Cerebellar nuclear complex (tissue), 1 donor: ENCODE results near the gene HES5.
"Not testable (repeated sequence)": the region's sequence is repeated elsewhere in the genome, so short reads cannot be mapped to it uniquely, and the experiment has no call there.

Source experiments
- DNase-seq, 2 experiments: peaks; one replicate each; lab custom pipeline; 2025; lab: John Stamatoyannopoulos, UW

HES5 gene

DNA sequence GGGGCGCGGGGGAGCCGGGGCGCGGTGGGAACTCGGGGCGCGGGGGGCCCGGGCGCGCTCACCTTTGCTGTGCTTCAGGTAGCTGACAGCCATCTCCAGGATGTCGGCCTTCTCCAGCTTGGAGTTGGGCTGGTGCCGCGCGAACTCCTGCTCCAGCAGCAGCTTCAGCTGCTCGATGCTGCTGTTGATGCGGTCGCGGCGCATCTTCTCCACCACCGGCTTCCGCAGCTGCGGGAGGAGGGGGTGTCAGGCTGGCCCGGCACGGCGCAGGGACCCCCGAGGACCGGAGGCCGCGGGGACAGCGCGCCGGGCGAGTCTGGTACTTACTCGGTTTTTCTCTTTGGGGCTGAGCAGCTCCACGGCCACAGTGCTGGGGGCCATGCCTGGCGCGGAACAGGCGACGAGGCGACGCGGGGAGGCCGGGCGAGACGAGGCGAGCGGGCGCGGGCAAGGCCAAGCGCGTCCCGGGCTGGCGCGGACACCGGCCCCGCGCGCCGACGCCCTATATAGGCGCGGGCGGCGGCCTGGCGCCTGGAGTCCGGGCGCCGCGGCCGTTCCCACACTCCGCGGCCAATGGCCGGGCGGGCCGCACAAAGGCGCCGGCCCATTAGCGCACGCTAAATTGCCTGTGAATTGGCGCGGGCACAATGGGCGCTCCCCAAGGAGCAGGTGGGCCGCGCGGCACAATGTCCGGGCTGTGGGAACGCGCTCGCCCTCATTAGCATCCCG is at the start of gene HES5:
HES5 (minus strand) TSS at position 480 of the 729 bp plus-strand sequence; CDS start at position 381, 99 bp downstream.
- no peak for DNase-seq

GRCh38 chr1:2578758-2579118 is 48.7 kb upstream of the HES5 start:
- no peak for DNase-seq

DNA sequence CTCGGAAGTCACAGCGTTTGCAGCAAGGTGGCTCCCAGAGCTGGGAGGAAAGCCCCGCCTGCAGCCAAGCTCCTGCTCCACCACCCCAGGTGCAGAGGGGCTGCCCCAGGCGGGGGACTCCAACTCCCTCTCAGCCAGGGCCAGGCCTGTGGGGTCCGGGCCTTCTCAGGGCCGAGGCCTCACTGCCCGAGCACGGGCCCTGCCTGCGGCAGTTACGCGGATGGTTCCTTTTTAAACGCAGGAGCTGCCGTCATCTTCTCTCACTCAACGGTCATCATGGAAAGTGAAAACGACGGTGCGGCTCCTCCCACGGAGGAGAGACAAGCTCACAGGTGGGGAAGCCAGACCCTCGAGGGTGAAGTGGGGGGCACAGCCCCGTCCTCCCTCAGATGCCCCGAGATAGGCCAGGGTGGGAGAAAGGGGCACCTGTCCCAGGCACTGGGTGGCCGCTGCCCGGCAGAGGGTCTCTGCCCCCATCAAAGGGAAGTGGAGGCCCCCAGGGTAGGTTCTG is 47.6 kb upstream of the HES5 start:
- not testable (repeated sequence) for DNase-seq

- no peak for DNase-seq
Measured at GRCh38 chr1:2575801-2576663, 46.0 kb upstream of the HES5 start.

DNA sequence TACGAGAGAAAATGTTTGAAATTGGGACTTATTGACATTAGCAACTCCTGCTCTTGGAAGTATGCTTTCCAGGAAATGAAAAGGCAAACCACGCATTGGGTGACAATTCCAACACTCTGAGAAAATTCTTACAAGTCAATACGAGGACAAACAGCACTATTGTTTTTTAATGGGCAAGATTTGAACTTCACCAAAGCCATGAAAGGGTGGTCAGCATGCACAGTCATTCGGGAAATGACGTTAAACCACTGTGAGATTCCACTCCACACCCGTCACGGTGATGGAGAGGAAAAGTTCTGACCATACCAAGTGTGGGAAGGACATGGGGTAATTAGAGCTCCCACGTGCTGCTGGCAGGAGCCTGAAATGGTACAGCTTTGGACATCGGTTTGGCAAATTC is 44.3 kb upstream of the HES5 start:
- DNase-seq, result no peak

- no peak for DNase-seq
Measured at GRCh38 chr1:2573250-2573920, 43.3 kb upstream of the HES5 start.

DNA sequence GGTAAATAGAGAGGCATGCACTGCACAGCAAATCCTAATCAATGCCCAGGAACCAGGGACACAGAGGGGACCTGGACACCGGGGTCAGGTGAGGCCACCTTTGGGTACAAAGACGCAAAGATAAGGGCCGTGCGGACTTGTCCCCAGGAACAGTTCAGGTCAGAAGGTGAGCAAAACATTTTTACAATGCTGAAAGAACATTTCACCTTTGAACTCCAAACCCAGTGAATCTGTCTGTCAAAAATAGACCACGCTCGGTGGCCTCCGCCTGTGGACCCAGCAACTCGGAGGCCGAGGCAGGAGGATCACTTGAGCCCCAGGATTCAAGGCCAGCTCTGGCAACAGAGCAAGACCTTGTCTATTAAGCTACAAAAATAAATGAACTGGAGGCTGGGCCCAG is 41.3 kb upstream of the HES5 start:
- no peak for DNase-seq

DNA sequence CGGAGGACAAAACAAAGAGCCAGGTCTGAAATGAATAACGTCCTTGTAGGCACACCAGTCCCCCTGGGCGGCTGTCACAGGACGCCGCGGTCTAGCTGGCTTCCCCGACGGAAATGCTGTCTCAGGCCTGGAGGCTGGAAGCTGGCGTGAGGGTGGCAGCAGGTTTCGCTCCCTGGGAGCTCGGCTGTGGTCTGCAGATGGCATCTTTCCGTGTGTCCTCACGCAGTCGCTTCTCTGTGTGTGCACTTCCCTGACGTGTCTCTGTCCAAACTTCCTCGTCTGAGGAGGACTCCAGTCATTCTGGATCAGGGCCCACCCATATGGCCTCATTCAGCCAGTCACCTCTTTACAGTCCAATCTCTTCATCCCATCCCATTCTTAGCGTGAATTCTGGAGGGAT is 40.3 kb upstream of the HES5 start:
- no peak for DNase-seq

DNA sequence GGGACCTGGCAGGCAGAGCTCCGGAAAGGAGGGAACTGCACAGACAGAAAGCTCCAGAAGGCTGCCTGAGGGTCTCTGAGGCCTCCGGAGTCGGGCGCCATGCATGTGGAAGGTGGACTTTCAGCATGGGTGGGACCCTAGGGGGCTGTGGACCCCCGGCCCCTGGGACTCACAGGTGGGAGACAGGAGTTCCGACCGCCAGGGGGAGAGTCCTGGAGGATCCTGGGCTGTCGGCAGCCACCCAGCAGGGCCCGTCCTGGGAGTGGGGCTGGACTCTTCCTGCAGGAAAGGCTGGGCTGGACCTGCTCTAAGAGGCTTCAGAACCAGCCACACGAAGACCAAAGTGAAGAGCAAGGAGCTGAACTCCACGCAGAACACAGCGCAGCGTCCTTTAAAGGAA is 39.6 kb upstream of the HES5 start:
- not testable (repeated sequence) for DNase-seq

- no peak for DNase-seq
Measured at GRCh38 chr1:2569060-2569459, 39.0 kb upstream of the HES5 start.

DNA sequence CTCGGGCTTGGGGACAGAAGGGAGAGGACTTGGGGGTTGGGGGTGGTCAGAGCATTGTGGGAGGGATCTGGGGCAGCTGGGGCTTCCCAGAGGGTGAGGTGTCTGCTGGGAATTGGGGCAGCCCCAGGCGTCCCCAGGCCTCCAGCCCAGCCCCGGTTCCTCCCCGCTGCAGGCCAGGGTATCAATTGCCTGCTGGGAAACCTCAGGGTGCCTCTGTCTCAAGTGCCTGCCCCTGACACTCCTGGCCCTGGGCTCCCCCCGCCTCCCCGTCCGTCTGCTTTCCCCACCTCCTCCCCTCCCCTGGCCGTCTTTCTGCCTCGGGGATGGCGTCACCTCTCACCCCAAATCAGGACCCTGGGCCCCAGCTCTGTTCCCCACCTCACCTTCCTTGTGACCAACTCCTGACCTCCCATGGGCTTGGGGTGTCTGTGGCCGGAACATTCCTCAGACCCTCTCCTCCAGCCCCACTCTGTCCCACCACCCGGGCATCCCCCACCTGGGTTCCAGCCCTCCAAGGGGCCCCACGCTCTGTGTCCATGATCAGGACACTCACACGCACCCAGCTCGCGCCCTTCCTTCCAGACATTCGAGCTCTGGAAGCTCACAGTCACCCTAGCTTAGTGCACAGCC is 38.2 kb upstream of the HES5 start:
- DNase-seq, result not testable (repeated sequence)

- no peak for DNase-seq
Measured at GRCh38 chr1:2567083-2567679, 37.1 kb upstream of the HES5 start.

DNA sequence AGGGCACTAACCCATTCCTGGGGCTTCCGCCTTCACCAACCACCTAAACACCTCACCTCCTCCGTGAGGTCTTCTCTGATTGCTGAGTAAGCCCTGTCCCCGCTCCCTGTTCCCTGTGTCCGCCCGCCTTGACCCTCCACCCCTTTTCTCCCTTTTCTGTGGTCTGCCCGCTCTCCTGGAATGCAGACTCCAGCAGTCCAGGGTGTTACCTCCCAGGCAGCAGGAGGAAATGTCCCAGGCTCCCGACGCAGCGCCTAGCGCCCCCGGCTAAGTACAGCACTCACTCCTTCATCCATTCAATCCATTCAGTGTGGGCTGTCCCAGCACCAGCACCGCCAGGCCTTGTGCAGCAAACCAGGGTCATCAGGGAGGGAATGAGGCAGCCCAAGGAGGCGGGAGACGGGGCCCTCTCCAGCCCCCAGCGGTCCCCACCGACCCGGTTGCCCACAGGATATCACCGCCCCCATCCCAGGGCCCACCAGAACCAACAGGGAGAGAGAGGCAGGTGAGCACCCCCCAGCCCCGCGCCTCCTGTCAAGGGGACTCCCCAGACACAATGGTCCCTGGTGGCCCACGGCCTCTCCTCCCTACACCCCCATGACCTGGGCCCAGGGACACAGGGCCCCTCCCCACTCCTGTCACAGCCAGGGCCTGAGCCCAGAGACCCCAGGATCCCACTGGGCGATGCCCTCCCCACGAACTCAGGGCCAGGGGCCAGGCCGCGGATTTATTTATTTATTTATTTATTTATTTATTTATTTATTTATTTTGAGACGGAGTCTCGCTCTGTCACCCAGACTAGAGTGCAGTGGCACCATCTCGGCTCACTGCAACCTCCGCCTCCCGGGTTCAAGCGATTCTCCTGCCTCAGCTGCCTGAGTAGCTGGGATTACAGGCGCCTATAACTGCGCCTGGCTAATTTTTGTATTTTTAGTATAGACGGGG is 36.3 kb upstream of the HES5 start:
- DNase-seq, result no peak

- no peak for DNase-seq
Measured at GRCh38 chr1:2564815-2565374, 34.8 kb upstream of the HES5 start.

- no peak for DNase-seq
Measured at GRCh38 chr1:2564006-2564814, 34.1 kb upstream of the HES5 start.

- no peak for DNase-seq
Measured at GRCh38 chr1:2563205-2563604, 33.1 kb upstream of the HES5 start.

- DNase-seq, result no peak
Measured at GRCh38 chr1:2561898-2562895, 32.1 kb upstream of the HES5 start.

DNA sequence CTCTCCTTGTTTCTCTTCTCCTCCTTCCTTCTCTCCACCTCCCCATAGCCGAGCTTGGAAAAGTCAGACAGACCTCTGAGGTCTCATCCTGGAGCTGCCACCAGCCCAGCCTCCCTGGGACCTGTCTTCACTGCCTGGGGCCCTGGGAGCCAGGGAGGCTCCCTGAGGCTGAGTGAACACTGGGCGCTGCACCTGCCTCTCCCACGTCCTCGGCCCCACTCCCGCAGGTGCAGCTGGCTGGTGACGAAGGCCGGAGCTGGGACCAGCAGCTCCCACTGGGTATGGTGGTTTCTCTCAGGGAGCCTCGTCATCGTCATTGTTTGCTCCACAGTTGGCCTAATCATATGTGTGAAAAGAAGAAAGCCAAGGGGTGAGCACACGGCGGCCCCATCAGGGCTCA is 31.4 kb upstream of the HES5 start:
- DNase-seq, result no peak
